ENCODE measurements around the gene TRDMT1. TPM values are rescaled to one million over a fixed set of nuclear protein-coding genes. Genes with fewer than 3 reads are reported as not detected.
A peak's percentile ranks its signal among the peaks of the same experiment; 100 is the strongest.
"Not testable (repeated sequence)": the region's sequence is repeated elsewhere in the genome, so short reads cannot be mapped to it uniquely, and the experiment has no call there.

Gene TRDMT1
- polyA plus RNA-seq, 4 donors: 9.2 to 12.0 (median 10.6) TPM

- DNase-seq (ENCODE audit: low read depth in 4 of 4, low spot score in 3 of 4): no peak
Measured at GRCh38 chr10:17141504-17142229, 59.8 kb downstream of the TRDMT1 start.

GRCh38 chr10:17140386-17140761, 61.1 kb downstream of the TRDMT1 start:
- DNase-seq (ENCODE audit: low read depth in 4 of 4, low spot score in 3 of 4): no peak

GRCh38 chr10:17138460-17139042, 62.9 kb downstream of the TRDMT1 start:
- peak in 1 of 4 donors; percentile 11 for DNase-seq (ENCODE audit: low read depth in 4 of 4, low spot score in 3 of 4)

- no peak for DNase-seq (ENCODE audit: low read depth in 4 of 4, low spot score in 3 of 4)
Measured at GRCh38 chr10:17134737-17135260, 66.7 kb downstream of the TRDMT1 start.

- DNase-seq (ENCODE audit: low read depth in 4 of 4, low spot score in 3 of 4): no peak
Measured at GRCh38 chr10:17134282-17134681, 67.2 kb downstream of the TRDMT1 start.

DNA sequence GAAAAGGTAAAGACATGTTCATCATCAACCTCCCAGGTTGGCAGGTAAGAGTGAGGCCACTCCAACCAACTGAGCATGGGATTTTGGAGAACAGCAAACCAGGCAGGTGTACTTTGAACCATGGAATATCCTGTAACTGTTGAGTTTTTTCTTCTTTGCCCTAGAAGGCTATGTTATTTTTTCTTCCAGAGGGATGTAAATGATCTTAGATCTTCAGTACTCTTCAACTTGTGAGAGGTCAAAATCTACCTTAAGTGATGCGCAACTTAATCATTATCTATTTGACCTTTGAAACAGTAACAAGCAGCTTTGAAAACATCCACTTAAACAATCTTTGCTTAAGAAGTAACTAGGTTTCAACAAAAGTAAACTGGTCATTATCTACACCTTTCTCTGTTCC, 71.7 kb downstream of the TRDMT1 start, which contains the start of gene CUBN:
Gene CUBN, minus strand, starts transcription at position 71 of the 400 bp plus-strand sequence. Its CDS starts 46 bp downstream, at position 25.
- no peak for DNase-seq (ENCODE audit: low read depth in 4 of 4, low spot score in 3 of 4)

DNA sequence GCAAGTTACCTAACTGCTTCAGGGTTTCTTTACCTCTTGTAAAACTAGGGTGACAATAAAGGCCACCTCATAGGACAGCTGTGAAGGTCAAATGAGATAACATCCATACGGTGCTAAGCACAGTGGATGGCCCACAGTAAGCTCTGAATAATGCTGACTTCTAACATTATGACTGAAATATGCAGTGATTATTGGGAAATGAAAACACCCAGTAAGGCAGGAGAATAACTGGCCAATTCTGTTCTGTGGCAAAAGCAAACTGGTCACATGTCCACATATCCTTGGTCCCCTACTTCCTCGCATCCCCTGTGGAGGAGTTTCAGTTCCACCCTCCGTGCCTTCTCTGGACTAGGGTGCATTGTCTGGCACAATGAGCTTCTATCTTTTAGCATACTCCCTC, 73.2 kb downstream of the TRDMT1 start:
- no peak for DNase-seq (ENCODE audit: low read depth in 4 of 4, low spot score in 3 of 4)

- DNase-seq (ENCODE audit: low read depth in 4 of 4, low spot score in 3 of 4): no peak
Measured at GRCh38 chr10:17126327-17126726, 75.1 kb downstream of the TRDMT1 start.

- no peak for DNase-seq (ENCODE audit: low read depth in 4 of 4, low spot score in 3 of 4)
Measured at GRCh38 chr10:17125206-17125893, 76.1 kb downstream of the TRDMT1 start.

DNA sequence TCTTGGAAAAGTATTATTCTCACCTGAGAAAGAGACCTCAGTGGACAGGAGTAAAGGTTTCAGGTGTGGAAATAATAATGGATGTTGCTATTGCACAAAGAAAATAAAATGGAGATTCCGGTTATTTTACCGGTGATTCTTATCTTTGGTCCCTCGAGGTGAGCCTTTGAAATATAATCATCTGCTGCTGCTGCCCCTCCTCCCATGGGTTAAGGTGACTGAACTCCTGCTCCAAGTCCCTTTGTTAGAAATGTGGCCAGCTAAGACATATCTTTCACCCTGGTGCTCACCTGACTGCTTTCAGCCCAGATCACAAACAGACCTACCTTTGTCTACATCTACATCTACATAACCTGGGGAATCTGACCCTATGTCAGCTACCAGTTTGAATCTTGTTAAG, 77.5 kb downstream of the TRDMT1 start:
- DNase-seq (ENCODE audit: low read depth in 4 of 4, low spot score in 3 of 4): no peak

GRCh38 chr10:17122726-17123661, 78.5 kb downstream of the TRDMT1 start:
- DNase-seq (ENCODE audit: low read depth in 4 of 4, low spot score in 3 of 4): no peak

GRCh38 chr10:17122052-17122451, 79.4 kb downstream of the TRDMT1 start:
- no peak for DNase-seq (ENCODE audit: low read depth in 4 of 4, low spot score in 3 of 4)

- no peak for DNase-seq (ENCODE audit: low read depth in 4 of 4, low spot score in 3 of 4)
Measured at GRCh38 chr10:17120694-17121093, 80.8 kb downstream of the TRDMT1 start.

- DNase-seq (ENCODE audit: low read depth in 4 of 4, low spot score in 3 of 4): no peak
Measured at GRCh38 chr10:17119845-17120244, 81.6 kb downstream of the TRDMT1 start.

DNA sequence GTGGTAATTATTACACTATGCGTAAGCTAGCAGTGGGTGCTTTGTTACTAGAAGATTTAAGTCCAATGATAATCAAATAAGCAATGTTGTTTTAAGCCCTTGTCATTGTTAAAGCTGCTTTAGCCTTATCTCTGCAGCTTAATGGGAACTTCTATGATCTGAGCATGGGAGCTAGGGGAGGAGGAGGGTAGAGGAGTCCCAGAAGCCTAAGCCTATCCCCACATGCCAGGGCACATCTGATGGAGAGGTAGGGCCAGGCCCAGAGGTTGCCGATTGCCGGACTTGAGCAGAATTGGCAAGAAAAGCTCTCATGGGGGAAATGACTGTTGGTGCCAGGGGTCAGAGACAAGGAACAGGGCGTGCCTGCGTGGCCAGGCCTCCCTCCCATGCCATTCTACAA, 85.3 kb downstream of the TRDMT1 start:
- DNase-seq (ENCODE audit: low read depth in 4 of 4, low spot score in 3 of 4): no peak

DNA sequence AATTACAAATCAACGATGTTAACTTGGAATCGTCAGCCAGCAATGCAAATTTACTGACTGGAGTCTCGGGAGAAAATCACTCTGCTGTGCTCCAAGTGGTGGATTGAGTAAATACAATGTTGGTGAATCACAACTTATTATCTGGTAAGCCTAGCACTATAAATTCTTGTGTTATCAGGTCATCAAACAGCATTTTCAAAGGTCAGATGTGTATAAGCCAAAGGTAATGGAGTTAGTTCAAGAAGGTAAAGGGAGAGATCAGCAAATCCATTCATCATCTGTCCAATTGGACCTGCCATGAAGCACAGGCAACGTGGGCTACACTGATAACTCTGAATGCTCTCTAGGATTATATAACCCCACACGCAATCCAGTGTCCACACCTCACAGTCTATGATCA, 85.8 kb downstream of the TRDMT1 start:
- DNase-seq (ENCODE audit: low read depth in 4 of 4, low spot score in 3 of 4): no peak

DNA sequence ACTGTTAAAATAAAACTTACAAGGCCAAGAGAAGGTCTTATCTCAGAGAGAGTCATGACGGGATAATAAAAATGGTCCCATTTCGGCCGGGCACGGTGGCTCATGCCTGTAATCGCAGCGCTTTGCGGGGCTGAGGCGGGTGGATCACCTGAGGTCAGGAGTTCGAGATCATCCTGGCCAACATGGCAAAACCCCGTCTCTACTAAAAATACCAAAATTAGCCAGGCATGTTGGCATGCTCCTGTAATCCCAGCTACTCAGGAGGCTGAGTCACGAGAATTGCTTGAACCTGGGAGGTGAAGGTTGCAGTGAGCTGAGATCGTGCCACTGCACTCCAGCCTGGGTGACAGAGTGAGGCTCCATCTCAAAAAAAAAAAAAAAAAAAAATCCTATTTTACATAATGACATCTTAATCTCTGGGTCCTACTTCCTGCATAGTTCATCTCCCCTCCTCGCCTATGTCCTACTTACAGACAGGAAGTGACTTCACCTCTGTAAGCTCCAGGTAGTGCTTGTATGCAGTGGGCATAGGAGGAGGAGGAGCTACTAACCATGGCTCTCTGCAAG, 86.5 kb downstream of the TRDMT1 start:
- DNase-seq (ENCODE audit: low read depth in 4 of 4, low spot score in 3 of 4): not testable (repeated sequence)

- no peak for DNase-seq (ENCODE audit: low read depth in 4 of 4, low spot score in 3 of 4)
Measured at GRCh38 chr10:17113889-17114540, 87.5 kb downstream of the TRDMT1 start.

DNA sequence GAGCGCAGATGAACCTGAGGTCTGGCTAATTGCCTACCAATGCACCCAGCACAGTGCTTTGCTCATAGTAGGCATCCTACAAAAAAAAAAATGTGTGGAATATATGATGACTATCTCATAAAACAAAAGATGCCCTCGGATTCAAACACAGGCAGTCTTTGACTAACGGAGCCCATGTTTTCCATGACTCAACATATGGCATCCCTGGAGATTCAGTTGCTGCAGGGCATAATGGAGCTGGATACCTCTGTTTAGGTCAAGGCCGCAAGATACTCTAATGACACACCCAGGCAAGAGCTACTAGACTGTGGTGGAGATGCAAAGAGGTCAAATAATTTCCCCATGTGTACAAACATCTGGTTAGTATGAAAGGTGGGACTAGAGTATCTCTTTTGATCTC, 88.1 kb downstream of the TRDMT1 start:
- DNase-seq (ENCODE audit: low read depth in 4 of 4, low spot score in 3 of 4): no peak

- no peak for DNase-seq (ENCODE audit: low read depth in 4 of 4, low spot score in 3 of 4)
Measured at GRCh38 chr10:17112566-17112965, 88.9 kb downstream of the TRDMT1 start.

Measured in left renal pelvis (tissue), 4 donors.